Measurements from ENCODE around the gene CANX. TPM values are rescaled to one million over a fixed set of nuclear protein-coding genes. Genes with fewer than 3 reads are reported as not detected.

Gene CANX
- polyA plus RNA-seq, 1 experiment: 502 TPM

DNA sequence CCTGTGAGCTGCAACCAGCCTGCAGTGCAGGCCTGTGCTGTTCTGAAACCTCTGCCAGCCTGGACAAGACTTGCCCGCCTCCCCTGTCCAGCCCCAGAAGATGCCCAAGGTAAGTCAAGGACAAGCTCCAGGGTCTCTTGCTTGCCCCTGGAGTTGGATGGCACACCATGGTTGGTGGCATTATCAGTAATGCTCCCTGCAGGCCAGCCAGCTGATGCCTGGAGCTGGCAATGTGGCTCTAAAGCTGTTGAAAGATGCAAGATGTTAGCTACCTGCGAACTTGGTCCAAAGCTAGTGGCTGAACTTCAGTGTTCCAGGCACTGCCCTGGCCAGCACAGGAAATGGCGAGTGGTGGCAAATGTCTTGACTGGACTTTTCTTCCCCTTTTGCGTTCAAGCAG is 81.1 kb downstream of the CANX start:
- DNase-seq (ENCODE audit: low read depth): no peak
- Histone ChIP-seq H3K36me3 (ENCODE audit: control insufficient read depth, insufficient read depth, low read length) (peaks cover 17% of the 10 kb centered on the region), H3K4me3 (ENCODE audit: low read depth, low read length) (no peak overlapping the region), H3K27me3 (ENCODE audit: control insufficient read depth, insufficient read depth, low read length) (no peaks in the 10 kb centered on the region)
- POLR2A ChIA-PET: no interaction called here
- CTCF ChIA-PET: interaction anchor here (1.0 to 4.0 kb wide), 3 partner anchors 16 to 17 kb away, joined by 3 to 17 read pairs (median 4); no protein-coding TSS in a partner anchor
- TF ChIP-seq, protein P1, sequence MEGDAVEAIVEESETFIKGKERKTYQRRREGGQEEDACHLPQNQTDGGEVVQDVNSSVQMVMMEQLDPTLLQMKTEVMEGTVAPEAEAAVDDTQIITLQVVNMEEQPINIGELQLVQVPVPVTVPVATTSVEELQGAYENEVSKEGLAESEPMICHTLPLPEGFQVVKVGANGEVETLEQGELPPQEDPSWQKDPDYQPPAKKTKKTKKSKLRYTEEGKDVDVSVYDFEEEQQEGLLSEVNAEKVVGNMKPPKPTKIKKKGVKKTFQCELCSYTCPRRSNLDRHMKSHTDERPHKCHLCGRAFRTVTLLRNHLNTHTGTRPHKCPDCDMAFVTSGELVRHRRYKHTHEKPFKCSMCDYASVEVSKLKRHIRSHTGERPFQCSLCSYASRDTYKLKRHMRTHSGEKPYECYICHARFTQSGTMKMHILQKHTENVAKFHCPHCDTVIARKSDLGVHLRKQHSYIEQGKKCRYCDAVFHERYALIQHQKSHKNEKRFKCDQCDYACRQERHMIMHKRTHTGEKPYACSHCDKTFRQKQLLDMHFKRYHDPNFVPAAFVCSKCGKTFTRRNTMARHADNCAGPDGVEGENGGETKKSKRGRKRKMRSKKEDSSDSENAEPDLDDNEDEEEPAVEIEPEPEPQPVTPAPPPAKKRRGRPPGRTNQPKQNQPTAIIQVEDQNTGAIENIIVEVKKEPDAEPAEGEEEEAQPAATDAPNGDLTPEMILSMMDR (IDR thresholded peaks at IDR 0.05; ENCODE audit: insufficient read depth, low read depth, low read length): no peak

DNA sequence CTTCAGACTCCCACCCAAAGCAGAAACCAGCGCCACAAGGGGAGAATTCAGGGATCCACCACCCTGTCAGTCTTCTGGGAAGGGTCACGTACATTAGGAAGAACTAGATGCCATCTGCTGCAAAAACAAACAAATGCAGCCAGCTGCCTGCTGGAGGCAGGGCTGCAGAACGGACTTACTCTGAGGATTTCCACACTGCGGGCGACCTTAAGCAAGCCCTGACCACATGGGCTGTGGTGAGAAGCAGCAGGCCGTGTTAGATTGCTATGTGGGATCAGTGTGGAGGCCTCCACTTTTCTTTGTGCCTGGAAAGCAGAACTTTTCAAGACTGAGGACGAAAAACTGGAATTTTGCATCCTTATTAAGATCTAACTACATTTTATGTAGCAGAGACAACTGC is 81.6 kb downstream of the CANX start:
- ChIA-PET POLR2A (no interaction called here), CTCF (interaction anchor here (1.0 to 1.6 kb wide), 3 partner anchors 13 to 18 kb away, joined by 3 to 4 read pairs (median 3); no protein-coding TSS in a partner anchor)

More for the DNA sequence above, 81.6 kb downstream of the CANX start:
- no peaks in the 10 kb centered on the region for H3K27me3 ChIP-seq (ENCODE audit: control insufficient read depth, insufficient read depth, low read length)
- peaks cover 15% of the 10 kb centered on the region for H3K36me3 ChIP-seq (ENCODE audit: control insufficient read depth, insufficient read depth, low read length)
- no peak overlapping the region for H3K4me3 ChIP-seq (ENCODE audit: low read depth, low read length)
- no peak for DNase-seq (ENCODE audit: low read depth)
- TF ChIP-seq, protein P1 (IDR thresholded peaks at IDR 0.05; ENCODE audit: insufficient read depth, low read depth, low read length): no peak

Other genes starting within 250 kb of the CANX start
- 25.6 and 26.4 TPM in 2 replicates for gene RUFY1, start 148.4 kb upstream of the CANX start, polyA plus RNA-seq (2011; rRNA removed)
- gene HNRNPH1, start 75.3 kb upstream of the CANX start, polyA plus RNA-seq (2011; rRNA removed): 142 and 247 TPM in 2 replicates
- not detected in 2 replicates for gene CBY3, start 17.9 kb upstream of the CANX start, polyA plus RNA-seq (2011; rRNA removed)
- gene MAML1, start 33.9 kb downstream of the CANX start, polyA plus RNA-seq (2011; rRNA removed): 4.4 and 5.3 TPM in 2 replicates
- gene LTC4S, start 95.0 kb downstream of the CANX start, polyA plus RNA-seq (2011; rRNA removed): 0.49 and 0.88 TPM in 2 replicates
- 91.7 and 131 TPM in 2 replicates for gene MGAT4B, start 107.9 kb downstream of the CANX start, polyA plus RNA-seq (2011; rRNA removed)
- gene SQSTM1, start 121.9 kb downstream of the CANX start, polyA plus RNA-seq (2011; rRNA removed): 307 and 361 TPM in 2 replicates
- 12.6 and 14.1 TPM in 2 replicates for gene MRNIP, start 159.8 kb downstream of the CANX start, polyA plus RNA-seq (2011; rRNA removed)
- gene TBC1D9B, start 208.9 kb downstream of the CANX start, polyA plus RNA-seq (2011; rRNA removed): 53.2 and 89.0 TPM in 2 replicates

Data from BJ (cell line).